GM18526 (cell line): ENCODE measurements around the gene ADM5.

ENCODE experiments used
- POLR2A ChIP-seq: IDR thresholded peaks from 3 replicates; pipeline ENCODE4 v1.6.1; 2011; ENCODE audit not compliant: insufficient read length; ENCODE audit errors: extremely low read depth

Gene ADM5

DNA sequence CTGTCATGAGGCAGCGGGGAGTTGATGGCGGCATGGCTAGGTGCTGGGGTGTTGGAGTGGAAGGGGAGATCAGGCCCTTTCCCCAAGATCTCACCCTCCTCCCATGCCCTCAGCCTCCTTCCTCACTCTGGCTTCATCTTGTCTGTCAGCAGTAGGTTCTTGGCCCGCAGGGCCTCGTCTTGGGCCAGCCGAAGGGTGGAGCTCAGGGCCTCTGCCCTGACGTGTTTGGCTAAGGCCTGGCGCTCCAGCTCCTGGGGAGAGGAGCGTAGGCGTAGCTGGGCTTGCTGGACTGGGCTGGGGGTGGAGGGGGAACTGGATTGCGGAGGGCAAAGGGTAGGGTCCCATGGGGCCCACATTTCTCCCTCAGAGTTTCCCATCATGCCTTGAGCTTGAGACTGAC, 50.5 kb downstream of the ADM5 start:
- no peak for TF ChIP-seq POLR2A
